HG03342 (cell line): ENCODE measurements around the gene INTS6L.

Experiments used
- ATAC-seq: cut with Tn5 transposase; IDR thresholded peaks from one replicate; pipeline ENCODE4 v1.9.1; 2021; ENCODE audit warnings: mild to moderate bottlenecking, moderate library complexity; ENCODE audit not compliant: unreplicated experiment

INTS6L gene

GRCh38 chrX:135520553-135521404 is at the start of gene INTS6L:
INTS6L (plus strand) TSS chrX:135520660; CDS start chrX:135520993, 333 bp downstream.
- ATAC-seq, result peak; percentile 84

- no peak for ATAC-seq
Observed at GRCh38 chrX:135476378-135476777, 44.1 kb upstream of the INTS6L start.

GRCh38 chrX:135477576-135477975 is 42.9 kb upstream of the INTS6L start:
- ATAC-seq, result peak; percentile 49

- ATAC-seq, result no peak
Observed at GRCh38 chrX:135480076-135480475, 40.4 kb upstream of the INTS6L start.

GRCh38 chrX:135481696-135482179 is 38.7 kb upstream of the INTS6L start:
- ATAC-seq, result no peak

GRCh38 chrX:135484641-135485289 is 35.7 kb upstream of the INTS6L start:
- no peak for ATAC-seq

GRCh38 chrX:135489542-135489941 is 30.9 kb upstream of the INTS6L start:
- ATAC-seq, result peak; percentile 82

- ATAC-seq, result no peak
Observed at GRCh38 chrX:135490979-135491514, 29.4 kb upstream of the INTS6L start.

- no peak for ATAC-seq
Observed at GRCh38 chrX:135494453-135494852, 26.0 kb upstream of the INTS6L start.

GRCh38 chrX:135497736-135498135 is 22.7 kb upstream of the INTS6L start:
- ATAC-seq, result no peak

GRCh38 chrX:135498236-135498635 is 22.2 kb upstream of the INTS6L start:
- ATAC-seq, result no peak

GRCh38 chrX:135505351-135505750 is 15.1 kb upstream of the INTS6L start:
- no peak for ATAC-seq

- no peak for ATAC-seq
Observed at GRCh38 chrX:135509885-135510284, 10.6 kb upstream of the INTS6L start.

GRCh38 chrX:135512508-135513129 is 7.8 kb upstream of the INTS6L start:
- ATAC-seq, result no peak

- ATAC-seq, result no peak
Observed at GRCh38 chrX:135513130-135513515, 7.3 kb upstream of the INTS6L start.

GRCh38 chrX:135516376-135516775 is 4.1 kb upstream of the INTS6L start:
- ATAC-seq, result no peak

- ATAC-seq, result no peak
Observed at GRCh38 chrX:135518161-135518560, 2.3 kb upstream of the INTS6L start.

- ATAC-seq, result no peak
Observed at GRCh38 chrX:135520022-135520552, 373 bp upstream of the INTS6L start.

GRCh38 chrX:135521405-135522131 is 1.1 kb downstream of the INTS6L start:
- peak; percentile 61 for ATAC-seq

GRCh38 chrX:135522132-135522530 is 1.7 kb downstream of the INTS6L start:
- peak; percentile 1 for ATAC-seq
